Inferior parietal cortex (tissue), 1 donor: ENCODE results near the gene SKI.

Source experiments
- DNase-seq: peaks from one replicate; pipeline ENCODE4 v3.0.0-alpha.2; 2016; ENCODE audit errors: extremely low spot score

The SKI gene

DNA sequence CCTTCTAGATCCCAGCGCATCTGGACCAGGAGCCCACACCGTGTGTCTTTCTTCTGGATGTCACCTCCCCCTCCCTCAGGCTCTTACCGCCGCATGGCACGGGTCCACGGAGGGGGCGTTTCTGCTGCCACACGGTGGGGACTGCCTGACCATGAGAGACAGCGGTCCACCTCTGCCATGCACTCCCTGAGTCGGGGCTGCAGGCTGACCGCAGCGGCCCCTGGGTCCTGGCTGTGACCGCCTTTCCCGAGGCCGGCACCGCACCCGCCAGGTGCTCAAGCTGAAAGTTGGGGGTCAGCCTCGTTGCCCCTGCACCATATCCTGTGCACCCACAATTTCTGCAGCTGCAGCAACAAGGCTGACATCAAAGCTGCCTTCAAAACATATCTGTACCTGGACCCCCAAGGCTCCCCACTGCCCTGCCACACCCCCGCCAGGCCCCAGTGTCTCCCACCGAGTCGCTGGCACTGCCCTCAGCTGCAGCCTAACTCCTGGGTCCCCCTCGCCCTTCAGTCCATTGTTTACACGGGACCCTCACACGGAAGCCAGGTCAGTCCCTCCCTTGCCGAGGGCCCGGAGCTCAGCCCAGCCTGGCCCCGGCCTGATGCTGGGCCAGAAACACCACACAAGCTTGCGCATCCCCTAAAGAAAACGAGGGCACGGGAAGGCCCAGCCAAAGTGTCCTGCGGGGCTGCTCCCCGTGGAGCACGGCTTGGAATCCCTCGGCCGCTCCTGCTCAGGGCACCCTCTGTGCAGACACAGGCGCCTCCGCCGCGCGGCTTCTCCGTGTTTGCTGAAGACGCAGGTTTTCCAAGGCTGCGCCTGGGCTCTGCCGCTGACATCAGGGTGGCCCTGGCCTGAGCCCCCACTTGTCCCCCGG lies 111.3 kb downstream of the SKI start:
- no peak for DNase-seq

DNA sequence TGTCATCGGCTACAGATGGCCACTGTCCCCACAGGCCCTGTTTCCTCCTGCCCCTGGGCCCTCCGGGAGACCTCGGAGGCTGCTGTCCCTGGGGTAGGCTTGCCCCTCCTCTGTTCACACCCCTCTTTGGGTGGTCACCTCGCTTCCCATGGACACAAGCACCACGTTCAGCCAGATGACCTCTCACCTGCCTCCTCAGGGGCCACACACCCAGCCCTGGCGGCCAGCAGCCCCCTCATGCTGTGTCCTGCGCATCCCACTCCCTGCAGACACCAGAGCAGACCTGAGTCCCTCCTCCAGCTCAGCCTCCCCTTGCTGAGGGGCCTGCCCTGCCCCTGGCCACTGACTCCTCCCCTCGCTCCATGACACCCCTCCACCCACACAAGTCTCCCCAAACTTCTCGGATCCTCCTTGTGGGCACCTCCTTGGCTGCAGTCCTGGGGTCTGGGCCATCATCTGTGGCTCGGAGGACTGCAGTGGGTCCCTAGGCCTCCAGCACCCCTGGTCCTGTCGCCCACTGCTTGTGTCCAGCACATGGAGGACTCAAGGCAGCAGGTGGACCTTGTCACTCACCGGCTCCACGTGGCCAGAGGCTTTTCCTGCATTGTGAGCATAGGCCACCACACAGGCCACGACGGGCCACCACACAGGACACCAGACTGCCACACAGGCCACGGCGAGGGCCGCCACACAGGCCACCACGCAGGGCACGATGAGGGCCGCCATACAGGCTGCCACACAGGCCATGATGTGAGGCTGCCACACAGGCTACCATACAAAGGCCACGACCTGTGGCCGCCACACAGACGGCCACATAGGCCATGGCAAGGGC lies 112.2 kb downstream of the SKI start:
- no peak for DNase-seq

GRCh38 chr1:2340918-2341254 lies 112.8 kb downstream of the SKI start:
- no peak for DNase-seq

GRCh38 chr1:2341706-2342383 lies 113.7 kb downstream of the SKI start:
- no peak for DNase-seq

DNA sequence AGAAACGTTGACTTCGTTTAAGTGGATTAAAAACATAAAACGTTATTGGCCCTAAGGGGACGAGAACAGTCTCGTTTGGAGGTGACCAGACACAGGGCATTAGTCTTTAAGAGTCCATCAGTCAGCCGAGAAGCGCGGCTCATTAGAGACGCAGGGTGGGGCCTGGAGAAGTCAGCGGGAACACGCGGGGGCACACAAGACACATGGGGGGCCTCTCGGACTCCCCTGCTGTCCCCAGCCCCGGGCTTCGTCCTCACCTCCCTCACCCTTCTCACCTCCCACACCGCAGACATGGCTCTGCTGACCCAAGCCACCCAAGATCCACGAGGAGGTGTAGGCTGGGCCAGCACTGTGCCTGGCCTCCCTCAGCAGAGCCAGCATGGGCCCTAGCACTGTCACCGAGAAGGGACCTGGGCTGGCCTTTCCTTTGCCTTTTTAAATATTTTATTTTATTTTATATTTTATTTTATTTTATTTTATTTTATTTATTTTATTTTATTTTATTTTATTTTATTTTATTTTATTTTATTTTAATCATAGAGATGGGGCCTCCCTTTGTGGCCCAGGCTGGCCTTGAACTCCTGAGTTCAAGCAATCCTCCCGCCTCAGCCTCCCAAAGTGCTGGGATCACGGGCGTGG lies 114.4 kb downstream of the SKI start:
- no peak for DNase-seq

DNA sequence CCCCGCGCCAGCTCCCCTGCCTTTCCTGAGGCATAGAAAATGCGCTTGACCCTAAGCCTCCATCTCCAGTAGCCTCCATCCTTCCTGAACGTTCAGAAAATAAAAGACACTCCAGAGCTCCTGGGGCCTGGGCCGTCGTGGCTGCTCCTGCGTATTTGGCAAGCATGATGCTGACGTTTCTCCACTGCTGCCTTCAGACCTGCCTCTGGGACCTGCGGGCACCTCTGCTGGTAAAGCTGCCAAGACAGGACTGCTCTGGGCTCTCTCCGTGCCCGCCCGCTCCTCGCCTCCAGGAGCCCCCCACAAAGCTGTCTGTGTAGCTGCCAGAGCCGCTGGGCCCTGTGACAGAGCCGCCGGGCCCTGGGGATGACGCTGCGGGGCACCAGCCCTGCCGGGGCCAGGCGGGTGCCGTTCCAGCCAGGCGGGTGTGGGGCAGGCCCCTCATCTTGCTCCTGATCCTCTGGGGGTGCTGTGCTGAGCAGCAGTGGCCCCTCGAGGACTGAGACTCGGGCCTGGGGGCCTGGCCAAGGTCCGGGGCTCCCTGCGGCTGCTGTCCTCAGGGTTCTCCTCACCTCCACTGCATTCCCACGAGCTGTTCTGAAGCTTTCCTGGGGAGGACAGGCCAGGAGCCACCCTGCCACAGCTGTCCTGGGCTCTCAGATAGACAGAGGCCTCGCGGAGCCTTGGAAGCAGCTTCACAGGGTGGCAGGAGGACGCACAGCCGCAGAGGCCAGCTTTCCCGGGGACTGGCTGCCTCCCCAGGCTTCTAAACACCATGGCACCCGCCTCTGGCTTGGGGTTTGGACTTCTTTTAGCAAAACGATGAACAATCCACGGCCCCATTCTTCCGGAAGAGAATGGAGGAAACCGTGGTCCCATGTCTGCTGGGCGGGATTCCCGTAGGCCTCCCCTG lies 115.2 kb downstream of the SKI start:
- no peak for DNase-seq

DNA sequence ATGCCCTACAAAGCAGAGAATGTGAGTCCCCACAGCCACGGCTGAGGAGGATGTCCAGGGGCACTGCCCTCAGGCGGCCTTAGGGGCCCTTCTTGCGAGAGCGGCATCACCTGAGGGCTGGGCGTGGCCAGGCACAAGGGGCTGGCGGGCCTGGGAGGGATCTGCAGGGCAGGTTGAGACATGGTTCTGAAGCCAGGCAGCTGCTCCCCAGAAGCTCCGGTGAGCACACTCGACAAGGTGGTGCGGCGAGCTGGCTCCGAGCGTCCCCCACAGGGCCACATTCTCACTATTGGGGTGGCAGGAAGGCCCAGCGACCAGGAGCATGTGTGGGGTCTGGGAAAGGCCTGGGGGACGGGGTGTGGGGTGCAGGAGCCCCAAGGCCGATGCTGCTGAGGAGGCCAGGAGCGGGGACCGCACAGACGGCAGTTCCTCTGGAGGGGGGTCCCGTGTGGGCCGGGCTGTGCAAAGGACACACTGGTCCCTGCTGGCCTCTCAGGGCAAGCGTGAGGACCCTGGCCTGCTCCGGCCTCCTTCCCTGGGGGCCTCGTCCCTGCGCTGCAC lies 116.1 kb downstream of the SKI start:
- no peak for DNase-seq

DNA sequence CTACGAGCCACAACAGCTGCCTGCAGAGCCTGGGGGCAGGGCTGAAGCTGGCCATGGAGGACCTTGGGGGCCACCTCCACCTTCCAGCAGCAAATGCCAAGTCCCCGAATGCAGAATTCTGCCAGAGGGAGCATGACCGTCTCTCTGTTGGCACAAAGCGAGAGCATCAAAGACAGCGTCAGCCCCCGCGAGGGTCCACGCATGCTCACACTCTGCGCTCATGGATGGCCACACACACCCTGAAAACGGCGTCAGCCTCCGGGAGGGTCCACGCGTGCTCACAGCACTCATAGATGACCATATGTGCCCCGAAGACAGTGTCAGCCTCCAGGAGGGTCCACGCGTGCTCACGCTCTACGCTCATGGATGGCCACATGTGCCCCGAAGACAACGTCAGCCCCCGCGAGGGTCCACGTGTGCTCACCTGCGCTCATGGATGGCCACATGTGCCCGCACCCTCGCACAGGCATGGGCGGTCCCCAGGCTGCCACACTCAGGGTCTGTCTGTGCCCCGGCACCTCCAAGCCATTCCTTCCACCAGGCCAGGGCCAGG lies 116.7 kb downstream of the SKI start:
- no peak for DNase-seq

GRCh38 chr1:2345297-2346075 lies 117.4 kb downstream of the SKI start:
- no peak for DNase-seq

DNA sequence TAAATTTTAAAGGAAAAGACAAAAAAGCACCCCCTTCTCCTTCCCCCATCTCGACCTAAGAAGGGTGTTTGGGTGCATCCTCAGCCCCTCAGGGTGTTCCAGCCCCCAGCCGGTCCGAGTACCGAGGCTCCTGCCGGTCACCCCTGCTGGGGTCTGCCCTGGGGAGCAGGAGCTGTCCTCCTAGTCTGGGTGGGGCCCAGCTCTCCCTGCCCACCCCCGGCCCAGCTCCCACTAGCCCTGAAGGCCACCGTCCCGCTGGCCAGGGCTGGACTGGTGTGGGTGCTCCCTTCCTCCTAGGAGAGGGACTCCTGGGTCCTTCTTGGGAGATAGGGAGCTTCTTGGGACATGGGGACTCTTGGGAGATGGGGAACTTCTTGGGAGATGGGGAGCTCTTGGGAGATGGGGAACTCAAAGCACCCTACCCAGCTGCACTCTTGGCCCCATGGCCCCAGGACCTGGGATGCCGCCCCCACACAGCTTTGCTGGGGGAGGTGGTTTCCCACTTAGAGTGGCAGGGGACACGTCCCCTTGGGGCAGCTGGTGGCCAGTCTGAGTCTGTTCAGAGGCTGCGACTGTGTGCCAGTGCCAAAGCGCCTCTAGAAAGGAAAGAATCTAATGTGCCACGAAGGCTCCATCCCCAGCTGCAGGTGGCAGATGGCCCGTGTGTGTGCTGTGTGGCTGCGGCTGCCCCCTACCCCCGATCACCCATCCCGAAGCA lies 118.7 kb downstream of the SKI start:
- DNase-seq, result no peak

DNA sequence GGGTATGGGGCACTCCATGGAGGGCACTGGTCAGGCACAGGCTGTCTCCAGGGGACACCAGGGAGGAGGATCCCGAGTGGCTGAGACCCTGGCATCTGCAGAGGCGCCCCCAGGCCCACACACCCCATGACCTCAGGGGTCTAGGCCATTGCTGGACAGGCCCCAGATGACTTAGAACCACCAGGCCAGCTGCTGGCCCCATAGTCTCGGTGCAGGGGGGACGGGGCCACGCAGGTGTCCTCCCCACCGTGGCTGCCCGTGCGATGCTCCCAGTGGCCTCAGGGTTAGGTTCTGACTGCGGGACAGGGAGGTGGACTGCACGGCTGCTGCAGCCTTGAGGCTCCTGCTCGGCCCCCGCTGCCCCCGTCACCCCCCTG lies 119.3 kb downstream of the SKI start:
- DNase-seq, result no peak

- DNase-seq, result no peak
Measured at GRCh38 chr1:2347896-2348295, 119.8 kb downstream of the SKI start.

DNA sequence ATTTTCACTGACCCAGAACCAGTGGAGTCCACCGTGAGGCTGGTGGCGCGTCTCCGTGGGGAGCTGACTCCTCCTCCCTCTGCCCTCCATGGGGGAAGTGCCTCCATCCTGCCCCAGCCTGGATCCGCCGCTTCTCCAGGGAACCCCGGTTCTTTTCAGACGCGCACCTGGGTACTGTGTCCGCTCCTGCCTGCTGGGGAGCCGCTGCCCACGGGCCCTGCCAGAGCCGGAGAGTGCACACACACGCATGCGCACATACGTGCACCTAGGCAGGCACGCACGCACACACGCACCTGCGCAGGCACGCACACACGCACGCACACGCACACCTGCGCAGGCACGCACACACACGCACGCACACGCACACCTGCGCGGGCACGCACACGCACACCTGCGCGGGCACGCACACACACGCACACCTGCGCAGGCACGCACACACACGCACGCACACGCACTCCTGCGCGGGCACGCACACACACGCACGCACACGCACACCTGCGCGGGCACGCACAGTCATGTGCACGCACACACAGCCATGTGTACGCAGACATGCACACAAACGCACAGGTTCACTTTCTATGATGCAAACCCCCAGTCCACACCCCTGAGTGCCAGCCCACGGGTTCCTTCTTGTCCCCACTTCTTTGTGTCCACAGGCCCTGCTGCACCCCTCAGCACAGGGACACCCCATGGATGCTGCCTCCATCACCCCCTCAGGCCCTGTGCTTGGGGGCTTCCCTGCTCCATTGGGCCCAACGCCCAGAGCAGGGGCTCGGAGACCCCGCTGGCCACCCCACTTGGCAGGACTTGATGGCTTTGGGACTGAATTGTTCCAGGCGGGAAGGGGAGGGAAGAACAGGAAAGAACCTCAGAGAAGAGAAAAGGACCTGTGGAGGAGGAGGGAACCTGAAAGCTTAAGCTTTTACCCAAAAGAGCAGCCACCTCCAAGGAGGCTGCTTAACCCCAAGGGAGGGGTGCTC lies 120.5 kb downstream of the SKI start:
- no peak for DNase-seq

- no peak for DNase-seq
Measured at GRCh38 chr1:2349806-2350205, 121.7 kb downstream of the SKI start.

GRCh38 chr1:2350501-2350900 lies 122.4 kb downstream of the SKI start:
- DNase-seq, result no peak

DNA sequence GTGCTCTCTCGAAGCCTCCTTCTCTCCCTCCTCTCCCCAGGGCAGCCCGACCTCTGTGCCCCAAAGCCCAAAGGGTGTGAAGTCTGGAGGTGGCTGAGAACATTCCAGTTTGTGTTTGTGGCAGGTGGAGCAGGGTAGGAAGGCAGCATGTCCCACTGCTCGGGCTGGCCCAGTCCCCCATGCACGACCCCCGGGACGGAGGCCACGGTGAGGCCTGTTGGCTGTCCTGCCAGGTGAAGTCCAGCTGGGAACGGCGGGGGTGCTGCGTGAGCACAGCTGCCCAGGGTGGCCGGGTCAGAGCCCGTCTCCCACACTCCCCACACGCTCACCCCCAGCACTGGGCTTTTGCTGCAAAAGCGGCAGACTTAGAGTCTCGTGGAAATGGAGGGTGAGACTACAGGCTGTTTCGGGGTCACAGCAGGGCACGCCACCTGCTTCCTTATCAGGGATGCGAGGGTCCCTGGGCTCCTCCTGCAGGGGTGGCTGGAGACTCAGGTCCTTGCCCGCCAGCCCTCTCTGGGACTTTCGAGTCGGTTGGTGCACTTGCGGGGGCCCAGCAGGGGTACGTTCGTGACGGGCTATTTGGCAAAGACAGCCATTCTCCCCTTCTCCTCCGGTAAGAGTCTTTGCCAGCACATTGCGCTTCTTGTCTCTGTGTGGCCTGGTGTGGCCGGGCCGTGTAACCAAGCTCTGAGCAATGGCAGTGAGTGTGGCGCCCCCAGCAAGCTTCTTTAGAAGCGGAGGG lies 123.0 kb downstream of the SKI start:
- DNase-seq, result no peak

DNA sequence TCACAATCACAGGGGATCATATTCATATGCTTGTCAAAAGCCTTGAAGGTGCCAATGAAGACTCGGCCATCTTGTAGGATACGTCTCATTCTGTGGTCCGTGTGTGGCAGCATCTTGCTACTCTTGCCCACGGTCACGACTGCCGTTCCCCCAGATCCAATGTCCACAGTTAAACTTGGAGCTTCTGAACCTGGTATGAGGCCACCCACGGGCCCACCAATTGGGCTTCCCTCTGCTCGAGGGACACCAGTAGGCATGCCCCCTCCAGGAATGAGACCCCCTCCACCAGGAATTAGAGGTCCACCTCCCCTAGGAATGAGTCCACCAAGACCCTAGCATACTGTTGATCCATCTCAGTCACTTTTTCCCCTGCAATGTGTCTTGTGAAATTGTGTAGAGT lies 123.6 kb downstream of the SKI start:
- DNase-seq, result no peak
